Dermis blood vessel endothelial cell (primary cell): ENCODE measurements around the gene ATP2A2. TPM values are rescaled to one million over a fixed set of nuclear protein-coding genes. Genes with fewer than 3 reads are reported as not detected.

Source experiments
- DNase-seq: peaks from one replicate; pipeline ENCODE4 v3.0.0; 2010
- total RNA-seq: library from RNA; depleted of rRNA; stranded (reverse); fragments of >200 nt; gene quantifications from 2 replicates; pipeline ENCODE4 v1.2.3, GENCODE V29; 2014

ATP2A2 gene
- total RNA-seq, 1 donor from 2014 or later, result 84.6 TPM

DNA sequence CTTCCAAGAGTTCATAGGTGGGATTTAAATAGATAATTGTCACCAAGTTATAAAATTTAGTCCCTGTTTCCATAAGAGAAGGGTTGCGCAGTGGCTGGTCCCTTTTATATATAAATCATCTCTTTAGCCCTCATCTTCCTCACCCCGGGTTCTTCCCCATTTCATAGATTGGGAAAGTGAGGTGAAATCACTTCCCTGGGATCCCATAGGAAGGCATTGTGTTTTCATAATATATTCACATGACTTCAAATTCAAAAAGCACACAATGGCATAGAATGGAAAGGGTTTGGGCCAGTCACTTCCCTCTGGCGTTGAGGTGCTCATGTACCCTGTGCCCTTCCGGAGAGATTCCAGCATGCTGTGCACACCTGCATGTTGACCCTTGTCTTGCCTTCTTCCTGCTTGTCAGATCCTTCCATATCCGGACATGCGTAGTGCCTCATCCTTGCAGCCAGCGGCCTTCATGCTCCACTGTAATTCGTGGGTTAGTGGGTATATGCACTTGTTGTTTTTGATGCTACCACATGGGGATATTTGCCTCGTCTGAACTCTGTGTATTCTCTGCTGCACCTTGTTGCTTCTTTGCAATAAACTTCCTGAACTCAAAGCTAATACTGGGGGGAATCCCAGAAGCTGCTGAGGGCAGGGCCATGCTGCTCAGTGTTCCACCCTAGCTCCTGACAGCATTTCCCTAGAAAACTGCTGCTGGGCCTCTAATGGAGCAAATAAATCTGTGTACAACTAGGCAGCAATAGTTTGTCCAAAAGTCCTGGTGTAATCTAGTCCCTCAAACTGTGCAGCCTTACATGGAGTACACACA lies 62.9 kb downstream of the ATP2A2 start:
- peak; percentile 16 for DNase-seq

GRCh38 chr12:110344657-110345056 lies 63.6 kb downstream of the ATP2A2 start:
- no peak for DNase-seq

DNA sequence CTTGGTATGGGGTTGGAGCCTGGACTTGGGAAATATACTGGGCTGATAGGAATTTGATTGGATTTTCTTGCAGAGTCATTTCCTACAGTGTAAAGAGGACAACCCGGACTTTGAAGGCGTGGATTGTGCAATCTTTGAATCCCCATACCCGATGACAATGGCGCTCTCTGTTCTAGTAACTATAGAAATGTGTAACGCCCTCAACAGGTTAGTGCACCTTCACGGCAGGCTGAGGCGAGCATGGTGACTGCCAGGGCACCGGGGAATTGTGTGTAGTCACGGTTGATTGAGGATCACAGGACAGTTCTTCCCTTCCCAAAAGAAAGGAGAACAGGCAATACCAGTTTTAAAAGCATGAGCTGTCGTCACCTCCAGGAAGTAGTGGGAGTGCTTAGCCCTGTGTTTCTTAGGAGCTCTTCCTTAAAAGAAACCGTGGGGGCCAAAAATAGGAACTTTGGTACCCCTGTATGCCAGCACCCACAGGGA lies 64.2 kb downstream of the ATP2A2 start:
- DNase-seq, result no peak

DNA sequence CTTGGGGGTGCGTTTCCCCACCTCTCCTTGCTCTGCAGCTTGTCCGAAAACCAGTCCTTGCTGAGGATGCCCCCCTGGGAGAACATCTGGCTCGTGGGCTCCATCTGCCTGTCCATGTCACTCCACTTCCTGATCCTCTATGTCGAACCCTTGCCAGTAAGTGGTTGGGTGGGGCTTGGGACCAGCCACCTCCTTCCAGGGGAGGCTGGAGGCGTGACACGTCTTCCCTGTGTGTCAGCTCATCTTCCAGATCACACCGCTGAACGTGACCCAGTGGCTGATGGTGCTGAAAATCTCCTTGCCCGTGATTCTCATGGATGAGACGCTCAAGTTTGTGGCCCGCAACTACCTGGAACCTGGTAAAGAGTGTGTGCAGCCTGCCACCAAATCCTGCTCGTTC lies 64.9 kb downstream of the ATP2A2 start:
- no peak for DNase-seq

GRCh38 chr12:110347767-110348166 lies 66.7 kb downstream of the ATP2A2 start:
- no peak for DNase-seq

GRCh38 chr12:110348431-110349059 lies 67.5 kb downstream of the ATP2A2 start:
- no peak for DNase-seq

- DNase-seq, result no peak
These were observed 68.0 kb downstream of the ATP2A2 start for GRCh38 chr12:110349096-110349495.

DNA sequence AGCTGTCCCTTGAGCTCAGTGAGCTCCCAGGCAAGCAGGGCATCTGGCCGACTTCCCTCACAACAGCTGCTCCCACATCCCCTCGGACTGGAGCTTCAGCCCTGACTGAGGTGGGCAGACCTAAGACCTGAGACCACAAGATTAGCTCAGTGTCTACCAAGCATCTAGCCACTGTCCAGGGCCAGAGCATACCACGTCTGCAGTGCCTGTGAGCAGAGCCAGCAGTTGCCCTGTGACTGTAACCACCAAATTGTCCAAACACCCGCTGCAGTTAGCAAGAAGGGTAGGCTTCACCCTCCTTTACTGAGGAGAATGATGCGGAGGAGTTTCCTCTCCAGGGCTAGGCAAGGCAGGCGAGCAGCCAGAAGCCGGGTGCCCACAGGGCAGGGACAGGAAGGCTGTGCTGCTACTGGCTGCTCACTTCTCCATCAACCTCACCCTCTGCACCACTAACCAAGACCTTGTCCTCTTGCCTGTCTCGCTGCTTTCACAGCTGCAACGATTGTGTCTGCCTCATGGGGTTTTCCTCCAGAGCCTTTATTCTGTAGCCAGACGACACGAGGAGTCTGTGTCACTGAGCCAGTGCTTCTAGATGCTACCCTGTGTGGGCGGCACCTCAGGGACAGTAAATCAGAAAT lies 68.6 kb downstream of the ATP2A2 start:
- DNase-seq, result no peak

GRCh38 chr12:110351119-110351518 lies 70.1 kb downstream of the ATP2A2 start:
- DNase-seq, result no peak

DNA sequence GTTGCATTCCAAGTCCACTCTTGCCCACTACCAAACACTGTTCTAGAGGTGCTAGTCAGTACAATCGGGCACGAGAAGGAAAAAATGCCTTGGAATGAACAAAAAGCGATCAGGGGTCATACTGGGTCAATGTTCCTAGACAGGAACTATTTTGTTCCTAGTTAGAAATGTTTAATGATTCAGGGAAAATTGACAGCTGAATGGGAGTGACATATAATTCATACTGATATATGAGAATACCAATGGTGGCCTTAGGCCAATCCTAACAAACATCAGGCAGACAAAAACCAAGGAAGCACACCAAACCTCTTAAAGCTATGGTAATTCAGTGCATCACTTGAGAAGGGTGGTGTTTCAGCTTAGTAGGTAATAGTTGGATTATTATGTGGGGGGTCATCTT lies 71.4 kb downstream of the ATP2A2 start:
- DNase-seq, result peak; percentile 39

DNA sequence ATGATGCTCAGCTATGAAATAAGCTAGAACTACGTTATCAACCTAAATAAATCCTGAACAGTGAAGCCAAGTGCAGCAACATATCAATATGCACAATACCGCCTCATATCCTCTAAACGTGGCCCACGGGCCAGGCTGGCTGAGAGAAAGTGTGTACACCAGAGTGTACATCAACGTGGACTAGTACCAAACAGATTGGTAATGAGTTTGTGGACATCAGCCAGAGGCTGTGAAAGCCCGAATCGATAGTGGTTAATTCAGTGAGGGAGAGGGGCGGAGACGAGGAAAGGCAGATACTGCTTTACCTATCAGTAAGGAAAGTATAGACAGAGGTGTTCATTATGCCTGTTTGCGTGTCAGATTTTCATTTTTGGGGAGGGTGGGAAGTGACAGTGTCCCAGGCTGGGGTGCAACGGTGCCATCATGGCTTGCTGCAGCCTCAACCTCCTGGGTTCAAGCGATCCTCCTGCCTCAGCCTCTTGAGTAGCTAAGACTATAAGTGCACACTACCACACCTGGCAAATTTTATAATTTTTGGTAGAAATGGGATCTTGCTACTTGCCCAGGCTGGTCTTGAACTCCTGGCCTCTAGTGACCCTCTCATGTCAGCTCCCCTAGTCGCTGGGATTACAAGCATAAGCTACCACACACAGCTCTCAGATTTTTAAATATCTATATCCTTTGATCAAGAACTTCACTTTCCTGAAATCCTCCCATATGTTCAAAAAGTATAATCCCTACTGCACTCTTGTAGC lies 72.3 kb downstream of the ATP2A2 start:
- no peak for DNase-seq

GRCh38 chr12:110354172-110354780 lies 73.2 kb downstream of the ATP2A2 start:
- DNase-seq, result peak; percentile 88

DNA sequence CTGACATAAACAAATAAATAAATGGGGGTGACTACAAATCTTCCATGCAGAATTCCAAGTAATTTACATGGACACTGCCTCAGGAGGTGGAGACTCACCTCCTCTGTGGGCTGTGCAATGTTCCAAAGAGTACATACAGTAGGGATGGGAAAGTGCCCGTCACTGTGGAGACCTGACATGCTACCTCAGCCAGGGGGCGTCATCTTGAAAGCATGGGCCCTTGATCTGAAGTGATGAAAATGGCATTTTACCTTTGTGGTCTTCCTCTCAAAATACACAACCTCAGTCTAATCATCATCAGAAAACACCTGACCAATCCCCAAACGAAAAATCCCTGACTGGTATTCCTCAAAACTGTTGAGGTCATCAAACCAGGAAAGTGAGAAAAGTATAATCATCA lies 74.0 kb downstream of the ATP2A2 start:
- DNase-seq, result peak; percentile 45

GRCh38 chr12:110358384-110359097 lies 77.5 kb downstream of the ATP2A2 start:
- peak; percentile 19 for DNase-seq

- no peak for DNase-seq
These were observed 80.2 kb downstream of the ATP2A2 start for GRCh38 chr12:110361216-110361615.

- no peak for DNase-seq
These were observed 84.7 kb downstream of the ATP2A2 start for GRCh38 chr12:110365489-110366320.

- no peak for DNase-seq
These were observed 85.5 kb downstream of the ATP2A2 start for GRCh38 chr12:110366321-110367142.

DNA sequence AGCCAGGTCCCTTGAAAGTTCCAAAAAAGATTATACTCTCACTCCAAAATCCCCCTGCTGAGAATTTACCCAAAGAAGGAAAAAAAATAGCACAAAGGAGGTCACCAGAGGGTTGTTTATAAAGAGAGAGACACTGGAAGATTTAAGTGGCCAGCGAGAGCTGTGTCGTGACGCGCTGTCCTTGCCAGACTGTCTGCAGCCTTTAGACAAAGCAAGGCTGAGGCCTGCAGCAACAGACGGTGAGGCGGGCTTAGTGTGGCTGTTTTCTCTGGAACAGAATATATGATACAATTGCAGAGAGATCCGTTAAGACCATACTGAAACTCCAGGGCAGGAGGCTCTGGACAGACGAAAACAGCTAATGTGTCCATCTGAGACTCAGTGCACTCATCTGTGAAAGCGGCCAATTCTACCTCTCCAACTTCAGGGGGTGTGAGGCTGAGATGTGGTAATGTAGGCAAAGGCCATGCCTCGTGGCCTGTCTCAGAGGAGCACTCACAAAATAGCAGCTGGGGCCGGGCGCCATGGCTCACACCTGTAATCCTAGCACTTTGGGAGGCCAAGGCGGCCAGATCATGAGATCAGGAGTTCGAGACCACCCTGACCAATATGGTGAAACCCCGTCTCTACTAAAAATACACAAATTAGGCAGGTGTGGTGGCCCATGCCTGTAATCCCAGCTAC lies 86.3 kb downstream of the ATP2A2 start:
- DNase-seq, result no peak

GRCh38 chr12:110369992-110370391 lies 88.9 kb downstream of the ATP2A2 start:
- no peak for DNase-seq
